Measurements from ENCODE around the gene MRPS10. TPM values are rescaled to one million over a fixed set of nuclear protein-coding genes. Genes with fewer than 3 reads are reported as not detected.
A peak's percentile ranks its signal among the peaks of the same experiment; 100 is the strongest.

MRPS10 gene
- total RNA-seq, 4 donors from 2014 or later, result 20.9 to 27.1 (median 25.8) TPM

DNA sequence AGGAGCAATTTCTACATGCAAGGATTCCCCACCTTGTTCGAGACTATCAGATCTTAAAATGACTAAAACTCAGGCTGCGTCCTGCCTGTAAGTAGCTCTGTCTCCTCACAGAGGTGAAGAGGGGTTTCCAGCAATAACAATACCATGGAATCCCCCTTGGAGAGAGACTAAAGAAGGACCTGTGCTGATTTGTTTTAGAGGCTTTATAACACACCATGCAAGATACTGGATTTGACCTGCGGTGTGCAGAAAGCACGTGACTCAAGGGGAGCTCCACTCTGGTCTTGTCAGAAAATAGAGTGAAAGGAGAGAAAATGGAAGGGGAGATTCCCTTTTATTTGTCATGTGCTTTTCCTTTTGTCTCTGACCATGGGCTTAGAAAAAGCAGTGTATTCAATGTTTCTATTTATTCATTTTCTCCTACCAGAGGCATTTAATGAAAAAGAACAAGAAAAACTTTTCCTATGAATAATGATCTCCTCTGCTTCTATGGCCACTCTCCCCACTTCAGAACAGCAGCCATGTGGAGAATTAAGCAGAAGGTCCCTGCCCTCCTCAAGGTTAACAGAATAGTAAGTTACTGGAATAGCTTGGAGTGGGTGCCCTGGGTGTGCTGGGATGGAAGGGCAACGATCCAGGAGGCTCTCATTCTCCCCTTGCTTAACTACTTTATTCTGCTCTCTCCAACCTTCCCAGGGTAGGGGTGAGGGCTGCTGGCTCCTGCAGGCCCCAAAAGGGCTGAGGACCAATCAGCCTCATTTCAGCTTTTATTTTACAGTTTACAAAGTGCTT lies 19.2 kb upstream of the MRPS10 start:
- no peak overlapping the region for H3K4me3 ChIP-seq (ENCODE audit: low read depth, poor library complexity, severe bottlenecking)
- no peak for TF ChIP-seq CTCF (IDR thresholded peaks at IDR 0.05)
- no peak for TF ChIP-seq POLR2A (IDR thresholded peaks at IDR 0.05)
- intact Hi-C loops (cut with DNase I; ENCODE audit: low total_unique reads), result no loop called here
- 86 to 87% methylated on average over 5 of the region's 5 CpGs for WGBS, 2 donors
- DNase-seq (ENCODE audit: low spot score in 2 of 2), result peak in 1 of 2 donors; percentile 46

DNA sequence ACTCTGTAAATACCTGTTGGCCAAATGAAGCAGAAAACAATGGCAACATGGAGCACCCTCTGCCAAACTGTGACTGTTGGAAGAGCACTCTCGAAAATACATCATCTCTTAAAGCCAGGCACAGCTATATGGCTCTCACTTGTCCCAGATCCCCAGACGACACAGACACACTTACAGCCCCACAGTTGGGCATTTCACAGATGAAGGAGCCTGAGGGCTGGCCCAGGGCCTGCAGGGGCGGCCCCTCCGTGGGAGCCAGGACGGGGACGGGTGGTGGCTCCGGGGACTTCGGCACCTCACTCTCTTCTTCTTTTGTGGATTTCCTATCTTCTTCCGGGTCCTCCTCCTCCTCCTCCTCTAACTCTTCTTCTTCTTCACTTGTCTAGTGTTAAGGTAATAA lies 18.4 kb upstream of the MRPS10 start:
- intact Hi-C loops (cut with DNase I; ENCODE audit: low total_unique reads), result no loop called here
- TF ChIP-seq POLR2A (IDR thresholded peaks at IDR 0.05) (no peak), CTCF (IDR thresholded peaks at IDR 0.05) (no peak)
- no peak overlapping the region for H3K4me3 ChIP-seq (ENCODE audit: low read depth, poor library complexity, severe bottlenecking)
- 88 to 93% methylated on average over 9 of the region's 9 CpGs for whole genome bisulfite sequencing, 2 donors
- DNase-seq (ENCODE audit: low spot score in 2 of 2), result peak in 1 of 2 donors; percentile 71

- intact Hi-C loops (cut with DNase I; ENCODE audit: low total_unique reads), result no loop called here
- no peak for DNase-seq (ENCODE audit: low spot score in 2 of 2)
- WGBS, 2 donors, result 93 to 94% methylated on average over 3 of the region's 3 CpGs
- H3K4me3 ChIP-seq (ENCODE audit: low read depth, poor library complexity, severe bottlenecking), result no peak overlapping the region
- no peak for TF ChIP-seq POLR2A (IDR thresholded peaks at IDR 0.05)
- no peak for TF ChIP-seq CTCF (IDR thresholded peaks at IDR 0.05)
These were observed 14.4 kb upstream of the MRPS10 start for GRCh38 chr6:42232035-42232434.

DNA sequence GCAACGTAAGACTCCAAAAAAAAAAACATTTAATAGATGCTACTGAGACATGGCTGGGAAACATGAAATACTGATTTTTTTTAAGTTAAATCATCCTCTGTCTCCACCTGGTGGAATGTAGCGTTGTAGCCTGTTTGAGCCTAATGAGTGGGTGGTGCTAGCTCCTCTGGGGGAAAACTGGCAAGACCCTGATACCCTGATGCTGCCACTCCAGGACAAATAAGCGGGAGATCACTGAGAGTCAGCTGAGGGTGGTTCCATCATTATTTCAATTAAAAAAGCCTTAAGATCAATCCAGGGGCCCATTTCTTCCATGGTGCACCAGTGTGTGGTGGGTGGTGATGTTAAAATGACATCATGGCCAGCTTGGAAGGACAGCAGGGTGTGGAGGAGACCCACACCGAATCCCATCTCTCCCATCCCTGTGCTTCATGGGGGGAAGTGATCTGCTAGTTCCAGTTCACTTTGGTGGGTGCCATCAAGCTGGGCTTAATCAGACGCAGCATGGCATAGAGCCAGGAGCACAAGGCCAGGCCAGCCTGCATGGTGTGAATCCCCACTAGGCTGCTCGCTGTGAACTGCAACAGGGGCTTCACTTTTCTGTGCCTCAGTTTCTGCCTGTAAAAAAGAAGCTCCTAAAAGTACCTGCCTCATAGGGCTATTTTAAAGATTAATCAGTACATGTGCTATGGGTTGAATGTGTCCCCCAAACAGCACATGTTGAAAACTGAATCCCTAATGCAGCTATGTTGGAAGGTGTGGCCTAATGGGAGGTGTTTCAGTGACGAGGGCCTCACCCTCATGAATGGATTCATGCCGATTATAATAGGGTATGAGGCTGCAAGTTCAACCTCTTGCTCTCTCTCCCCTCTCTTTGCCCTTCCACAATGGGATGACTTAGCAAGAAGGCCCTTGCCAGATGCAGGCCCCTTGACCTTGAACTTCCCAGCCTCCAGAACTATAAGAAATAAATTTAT lies 13.0 kb upstream of the MRPS10 start:
- no peak for DNase-seq (ENCODE audit: low spot score in 2 of 2)
- no peak overlapping the region for H3K4me3 ChIP-seq (ENCODE audit: low read depth, poor library complexity, severe bottlenecking)
- no peak for TF ChIP-seq CTCF (IDR thresholded peaks at IDR 0.05)
- no peak for TF ChIP-seq POLR2A (IDR thresholded peaks at IDR 0.05)
- intact Hi-C loops (cut with DNase I; ENCODE audit: low total_unique reads), result no loop called here
- WGBS, 2 donors, result 70 to 72% methylated on average over 8 of the region's 8 CpGs

GRCh38 chr6:42229506-42230119 lies 12.0 kb upstream of the MRPS10 start:
- DNase-seq (ENCODE audit: low spot score in 2 of 2), result no peak
- intact Hi-C loops (cut with DNase I; ENCODE audit: low total_unique reads), result no loop called here
- TF ChIP-seq CTCF (IDR thresholded peaks at IDR 0.05) (no peak), POLR2A (IDR thresholded peaks at IDR 0.05) (no peak)
- H3K4me3 ChIP-seq (ENCODE audit: low read depth, poor library complexity, severe bottlenecking), result no peak overlapping the region
- WGBS, 2 donors, result 61 to 74% methylated on average over 6 of the region's 6 CpGs

Data from lower leg skin (tissue), 4 donors.